SKM-1 treated with dmso at 0.1 percent for 144 hours (cell line): ENCODE data around the gene EGR1.

ENCODE experiments used
- DNase-seq: peaks from one replicate; lab custom pipeline; 2025; ENCODE audit not compliant: unreplicated experiment; lab: John Stamatoyannopoulos, UW

EGR1 gene

DNA sequence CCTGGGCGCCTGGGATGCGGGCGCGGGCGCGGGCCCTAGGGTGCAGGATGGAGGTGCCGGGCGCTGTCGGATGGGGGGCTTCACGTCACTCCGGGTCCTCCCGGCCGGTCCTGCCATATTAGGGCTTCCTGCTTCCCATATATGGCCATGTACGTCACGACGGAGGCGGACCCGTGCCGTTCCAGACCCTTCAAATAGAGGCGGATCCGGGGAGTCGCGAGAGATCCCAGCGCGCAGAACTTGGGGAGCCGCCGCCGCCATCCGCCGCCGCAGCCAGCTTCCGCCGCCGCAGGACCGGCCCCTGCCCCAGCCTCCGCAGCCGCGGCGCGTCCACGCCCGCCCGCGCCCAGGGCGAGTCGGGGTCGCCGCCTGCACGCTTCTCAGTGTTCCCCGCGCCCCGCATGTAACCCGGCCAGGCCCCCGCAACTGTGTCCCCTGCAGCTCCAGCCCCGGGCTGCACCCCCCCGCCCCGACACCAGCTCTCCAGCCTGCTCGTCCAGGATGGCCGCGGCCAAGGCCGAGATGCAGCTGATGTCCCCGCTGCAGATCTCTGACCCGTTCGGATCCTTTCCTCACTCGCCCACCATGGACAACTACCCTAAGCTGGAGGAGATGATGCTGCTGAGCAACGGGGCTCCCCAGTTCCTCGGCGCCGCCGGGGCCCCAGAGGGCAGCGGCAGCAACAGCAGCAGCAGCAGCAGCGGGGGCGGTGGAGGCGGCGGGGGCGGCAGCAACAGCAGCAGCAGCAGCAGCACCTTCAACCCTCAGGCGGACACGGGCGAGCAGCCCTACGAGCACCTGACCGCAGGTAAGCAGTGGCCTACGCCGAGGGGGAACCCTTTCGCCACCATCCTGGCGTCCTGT is at the start of gene EGR1:
EGR1 (plus strand) TSS at position 219 of the 864 bp plus-strand sequence; CDS start at position 502, 283 bp downstream.
- peak; percentile 89 for DNase-seq

DNA sequence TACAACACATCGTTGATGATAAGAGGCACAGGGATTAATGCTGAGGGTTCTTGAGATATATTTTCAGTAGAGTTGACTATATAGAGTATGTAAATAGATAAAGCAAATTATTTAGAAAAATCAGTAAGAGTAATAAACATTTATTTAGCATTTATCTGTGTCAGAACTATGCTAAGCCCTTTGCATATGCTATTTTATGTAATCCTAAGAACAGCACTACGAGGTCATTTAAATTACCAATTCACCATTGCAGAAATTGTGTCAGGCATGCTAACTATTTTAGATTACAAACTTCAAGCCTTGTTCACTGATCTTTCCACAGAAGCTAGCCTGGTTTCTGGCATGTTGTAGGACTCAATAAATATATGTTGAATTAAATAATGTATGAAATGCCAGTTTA is 46.8 kb upstream of the EGR1 start:
- no peak for DNase-seq

DNA sequence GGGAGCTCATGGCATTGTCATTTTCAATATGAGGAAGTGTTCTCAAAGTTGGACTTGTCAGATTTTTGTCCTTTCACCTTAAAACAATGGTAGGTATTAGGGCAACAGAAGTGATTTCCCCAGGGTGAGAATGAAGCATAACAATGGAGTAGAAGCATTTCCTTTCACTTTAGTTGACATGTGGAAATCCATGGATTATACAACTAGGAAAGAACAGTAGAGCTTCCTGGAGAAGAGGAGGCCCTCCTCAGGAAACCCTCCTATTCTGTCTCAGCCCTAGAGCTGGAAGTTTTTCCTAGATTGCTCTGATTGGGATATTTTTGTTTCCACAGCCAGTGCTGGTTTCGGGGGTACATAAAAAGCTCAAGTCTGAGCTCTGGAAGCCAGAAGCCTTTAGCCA is 40.2 kb upstream of the EGR1 start:
- no peak for DNase-seq

DNA sequence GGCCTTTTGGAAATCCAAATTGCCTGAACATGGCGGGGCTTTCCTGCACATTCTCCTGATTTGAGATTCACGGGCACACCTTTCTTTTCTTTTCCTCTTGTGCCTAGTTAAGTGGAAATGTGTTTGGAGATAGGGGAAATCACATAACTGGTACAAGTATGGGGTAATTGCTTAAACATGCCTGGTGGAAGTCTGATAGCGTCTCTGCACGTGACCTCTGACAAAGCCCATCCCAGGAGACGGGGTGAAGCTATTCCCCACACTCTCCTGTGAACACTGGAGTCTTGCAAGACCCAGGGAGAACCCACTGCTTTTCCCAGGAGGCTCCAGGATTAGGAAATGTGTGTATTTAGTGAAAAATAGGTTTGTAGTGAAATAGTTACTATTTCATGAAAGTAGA is 29.3 kb upstream of the EGR1 start:
- DNase-seq, result no peak

DNA sequence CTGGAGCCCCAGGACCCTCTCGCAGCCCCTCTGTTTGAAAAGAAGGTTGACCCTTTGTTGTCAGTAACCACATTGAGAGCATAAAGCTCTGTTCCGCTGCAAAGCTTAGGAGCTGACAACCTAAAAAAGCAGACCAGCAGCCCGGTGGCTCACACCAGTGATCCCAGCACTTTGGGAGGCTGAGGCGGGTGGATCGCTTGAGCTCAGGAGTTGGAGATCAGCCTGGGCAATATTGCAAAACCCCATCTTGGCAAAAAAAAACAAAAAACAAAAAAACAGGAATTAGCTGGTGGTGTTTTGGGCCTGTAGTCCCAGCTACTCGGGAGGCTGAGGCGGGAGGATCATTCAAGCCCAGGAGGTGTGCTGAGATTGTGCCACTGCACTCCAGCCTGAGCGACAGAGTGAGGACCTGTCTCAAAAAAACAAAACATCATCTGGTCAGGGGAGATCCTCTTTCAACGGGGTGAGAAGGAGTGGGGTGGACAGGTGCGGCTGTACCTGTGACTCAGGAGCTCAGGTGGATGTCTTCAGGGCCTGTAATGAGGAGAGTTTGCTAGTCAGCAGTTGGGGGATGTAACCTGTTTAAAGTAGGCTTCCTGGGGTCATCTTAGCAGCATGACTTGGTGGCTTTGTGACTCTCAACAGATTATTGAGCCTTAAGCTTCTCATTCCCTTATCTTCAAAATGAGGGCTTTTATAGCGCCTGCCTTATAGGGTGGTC is 27.1 kb upstream of the EGR1 start:
- no peak for DNase-seq

DNA sequence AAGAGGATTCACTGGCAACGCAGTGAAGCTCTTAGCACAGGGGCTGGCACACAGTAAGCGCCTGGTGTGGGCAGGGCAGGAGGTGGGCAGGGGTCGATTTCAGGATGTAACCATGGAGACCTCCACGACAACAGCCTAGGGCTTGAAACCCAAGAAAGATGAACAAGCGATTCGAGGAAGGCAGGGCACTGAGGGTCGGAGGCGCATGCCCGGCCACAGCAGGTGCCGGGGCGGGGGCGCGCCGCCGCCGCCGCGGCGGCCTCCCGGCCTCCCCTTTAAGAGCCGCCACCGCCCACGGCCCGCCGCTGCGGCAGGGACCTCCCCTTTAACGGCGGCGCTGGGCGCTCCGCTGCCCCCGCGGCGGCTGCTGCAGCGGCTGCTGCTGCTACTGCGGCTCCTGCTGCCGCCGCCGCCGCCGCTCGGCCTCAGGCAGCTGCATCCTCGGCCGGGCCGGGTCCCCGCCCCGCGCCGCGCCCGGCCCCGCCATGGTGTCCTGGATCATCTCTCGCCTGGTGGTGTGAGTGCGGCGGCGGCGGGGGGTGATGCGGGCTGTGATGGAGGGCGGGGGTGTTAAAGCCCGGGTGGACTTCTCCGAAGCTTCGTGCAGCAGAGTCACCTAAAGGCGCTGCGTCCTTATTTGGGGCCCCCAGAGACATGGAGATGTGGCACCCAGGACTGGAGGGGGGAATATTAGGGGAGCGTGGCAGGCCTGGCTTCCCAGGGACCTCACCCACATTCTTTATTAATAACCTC is 26.4 kb upstream of the EGR1 start, which contains the start of gene REEP2:
REEP2 (plus strand) TSS at position 334 of the 753 bp plus-strand sequence; CDS start at position 486, 152 bp downstream.
- DNase-seq, result no peak

DNA sequence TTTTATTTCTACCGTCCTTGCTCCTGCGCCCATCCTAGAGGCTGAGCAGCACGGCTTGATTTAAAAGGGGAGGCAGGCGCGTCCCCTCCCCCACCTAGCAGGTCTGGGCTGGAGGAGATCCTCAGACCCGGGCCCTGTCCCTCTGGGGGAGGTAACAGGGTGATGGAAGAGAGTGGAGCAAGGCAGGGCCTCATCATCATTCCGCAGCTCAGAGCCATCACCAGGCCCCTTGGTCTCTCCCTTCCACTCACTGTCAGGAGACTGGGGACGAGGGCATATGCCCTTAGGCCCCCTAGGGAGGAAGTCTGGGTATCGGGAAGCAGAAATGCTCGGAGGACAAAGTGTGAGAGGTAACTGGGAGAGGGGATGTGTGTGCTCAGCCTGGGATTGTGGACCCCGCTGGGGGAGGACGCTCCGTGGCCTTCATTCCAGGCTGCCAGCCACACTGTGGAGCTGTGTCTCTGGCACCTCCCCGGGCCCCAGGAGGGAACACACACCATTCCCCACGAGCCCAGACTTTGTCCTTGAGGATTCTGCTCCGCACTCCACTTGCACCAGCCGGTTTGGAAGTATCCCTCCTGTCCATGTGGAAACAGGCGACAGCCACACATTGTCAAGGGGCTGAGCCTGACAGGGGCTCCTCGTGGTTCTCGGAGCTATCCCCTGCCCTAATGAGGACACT is 25.7 kb upstream of the EGR1 start:
- DNase-seq, result no peak

DNA sequence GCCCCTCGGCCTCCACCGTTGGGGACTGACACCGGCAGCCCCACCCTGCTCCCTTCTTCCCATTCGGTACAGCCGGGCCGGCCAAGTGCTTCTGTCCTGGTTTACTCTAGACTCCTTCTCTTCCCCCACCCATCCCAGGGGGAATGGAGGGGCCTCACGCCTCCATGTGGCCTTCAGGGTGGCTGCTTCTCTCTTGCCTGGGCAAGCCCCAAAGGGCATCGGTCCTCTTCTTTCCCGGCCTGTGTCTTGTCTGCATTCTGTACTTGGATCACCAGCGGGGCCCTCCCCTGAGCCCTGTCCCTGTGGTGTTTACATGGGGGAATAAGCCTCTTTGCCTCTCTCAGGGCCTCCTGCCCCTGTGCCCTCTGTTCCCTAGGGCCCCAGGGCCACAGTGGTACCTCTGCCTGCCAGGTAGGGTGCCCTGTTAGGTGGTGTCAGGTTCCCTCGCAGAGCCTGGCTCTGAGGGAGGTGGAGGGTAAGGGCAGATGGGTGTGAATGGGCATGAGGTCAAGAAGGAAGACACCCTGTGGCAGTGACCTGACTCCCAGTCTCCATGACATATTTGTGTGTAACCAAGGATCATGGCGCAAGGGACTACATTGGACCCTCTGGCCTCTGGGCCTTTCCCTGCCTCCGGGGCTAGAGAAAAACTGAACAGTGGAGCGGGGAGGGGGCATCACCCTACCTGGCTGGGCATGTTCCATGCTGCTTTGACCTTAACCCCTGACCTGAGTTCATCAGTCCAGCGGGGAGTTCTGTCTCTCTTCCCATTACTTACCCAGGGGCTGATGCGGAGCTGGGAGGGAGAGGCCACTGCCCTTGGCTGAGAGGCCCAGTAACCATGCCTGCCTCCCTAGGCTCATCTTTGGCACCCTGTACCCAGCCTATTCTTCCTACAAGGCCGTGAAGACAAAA is 24.9 kb upstream of the EGR1 start:
- no peak for DNase-seq

DNA sequence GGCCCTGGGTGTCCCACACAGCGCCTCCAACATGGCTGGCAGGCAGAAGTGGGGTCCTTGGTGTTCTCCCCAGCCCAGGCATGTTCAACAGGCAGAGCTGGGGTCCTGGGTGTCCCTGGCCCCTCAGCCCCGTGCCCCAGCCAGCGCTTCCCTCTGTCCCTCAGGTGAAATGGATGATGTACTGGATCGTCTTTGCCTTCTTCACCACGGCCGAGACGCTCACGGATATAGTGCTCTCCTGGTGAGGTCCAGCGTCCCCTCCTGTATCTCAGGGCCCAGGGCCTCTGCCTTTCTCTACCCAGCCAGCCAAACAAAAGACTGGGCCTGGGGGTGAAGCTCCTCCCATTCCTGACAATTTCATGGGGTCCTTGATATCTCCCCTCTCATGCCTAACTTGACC is 24.1 kb upstream of the EGR1 start:
- no peak for DNase-seq

DNA sequence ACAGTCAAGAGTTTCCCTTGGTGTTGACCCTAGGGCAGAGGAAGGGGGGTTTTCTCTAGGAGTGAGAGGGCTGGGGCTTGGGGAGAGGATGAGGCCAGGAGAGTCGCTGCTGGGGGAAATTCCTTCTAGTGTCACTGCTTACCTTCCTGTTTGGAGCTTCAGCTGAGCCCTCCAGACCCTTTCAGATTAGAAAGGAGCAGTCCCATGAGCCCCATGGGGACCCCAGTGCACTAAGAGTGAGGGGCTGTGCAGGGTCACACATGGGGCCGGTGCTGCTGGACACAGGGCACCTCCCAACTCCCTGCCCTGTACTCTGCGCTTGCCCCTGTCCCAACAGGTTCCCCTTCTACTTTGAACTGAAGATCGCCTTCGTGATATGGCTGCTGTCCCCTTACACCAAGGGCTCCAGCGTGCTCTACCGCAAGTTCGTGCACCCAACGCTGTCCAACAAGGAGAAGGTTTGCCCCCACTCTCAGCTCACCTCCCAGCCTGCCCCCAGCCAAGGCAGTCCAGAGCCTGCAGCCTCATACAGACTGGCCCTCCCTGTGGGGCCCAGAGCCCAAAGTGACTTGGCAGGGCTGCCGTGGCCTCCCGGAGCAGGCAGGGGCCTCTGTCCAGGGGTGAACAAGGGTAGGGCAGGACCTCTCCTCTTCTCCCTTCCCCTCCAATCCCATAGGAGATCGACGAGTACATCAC is 21.1 kb upstream of the EGR1 start:
- no peak for DNase-seq

DNA sequence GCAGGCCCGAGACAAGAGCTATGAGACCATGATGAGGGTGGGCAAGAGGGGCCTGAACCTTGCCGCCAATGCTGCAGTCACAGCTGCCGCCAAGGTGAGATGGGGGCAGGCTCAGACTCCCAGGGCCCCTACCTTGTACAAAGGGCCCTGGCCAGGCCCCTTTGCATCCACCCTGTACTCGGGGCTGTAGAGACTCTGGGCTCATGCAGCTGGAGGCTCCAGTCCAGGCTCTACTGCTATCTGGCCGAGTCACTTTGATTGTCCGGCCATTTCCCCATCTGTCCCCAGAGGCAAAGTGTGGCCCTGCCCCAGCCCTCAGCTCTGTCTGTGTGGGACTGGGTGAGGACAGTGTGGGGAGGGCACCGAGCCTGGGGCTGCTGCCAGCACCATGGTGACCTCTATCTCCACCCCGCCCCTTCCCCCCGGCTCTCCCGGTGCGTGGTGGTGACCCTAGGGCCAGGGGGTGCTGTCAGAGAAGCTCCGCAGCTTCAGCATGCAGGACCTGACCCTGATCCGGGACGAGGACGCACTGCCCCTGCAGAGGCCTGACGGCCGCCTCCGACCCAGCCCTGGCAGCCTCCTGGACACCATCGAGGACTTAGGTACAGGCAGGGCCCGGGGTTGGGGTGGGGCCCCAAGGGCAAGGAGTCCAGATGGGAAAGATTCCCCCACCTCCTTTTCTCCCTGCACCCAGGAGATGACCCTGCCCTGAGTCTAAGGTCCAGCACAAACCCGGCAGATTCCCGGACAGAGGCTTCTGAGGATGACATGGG is 20.3 kb upstream of the EGR1 start:
- DNase-seq, result no peak

DNA sequence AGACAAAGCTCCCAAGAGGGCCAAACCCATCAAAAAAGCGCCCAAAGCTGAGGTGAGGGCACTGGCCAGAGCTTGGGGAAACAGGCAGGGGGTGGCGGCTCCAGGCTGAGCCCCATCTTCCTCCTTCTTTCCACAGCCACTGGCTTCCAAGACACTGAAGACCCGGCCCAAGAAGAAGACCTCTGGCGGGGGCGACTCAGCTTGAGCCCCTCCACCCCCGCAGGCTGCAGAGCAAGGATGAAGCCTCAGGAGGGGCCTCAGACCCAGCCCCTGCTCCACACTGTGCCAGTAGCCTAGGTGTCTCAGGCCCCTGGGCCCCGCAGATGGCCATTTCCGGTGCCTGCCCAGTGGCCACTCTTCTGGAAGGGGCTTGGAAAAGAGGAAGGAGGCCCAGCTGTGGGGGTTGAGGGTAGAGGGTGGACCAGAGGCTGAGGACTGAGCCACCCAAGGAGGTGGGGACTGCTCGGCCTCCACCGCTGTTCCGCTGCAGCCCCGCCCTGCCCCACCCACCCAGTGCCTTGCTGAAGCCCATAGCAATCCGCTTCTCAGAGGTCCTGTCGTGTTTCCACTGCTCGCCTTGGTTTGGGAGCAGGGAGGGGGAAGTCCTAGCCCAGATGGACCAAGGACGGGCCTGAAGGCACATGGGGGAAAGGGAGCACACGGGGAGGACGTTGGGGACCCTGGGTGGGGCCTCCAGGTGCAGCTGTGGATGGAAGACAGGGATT is 19.6 kb upstream of the EGR1 start:
- DNase-seq, result no peak

DNA sequence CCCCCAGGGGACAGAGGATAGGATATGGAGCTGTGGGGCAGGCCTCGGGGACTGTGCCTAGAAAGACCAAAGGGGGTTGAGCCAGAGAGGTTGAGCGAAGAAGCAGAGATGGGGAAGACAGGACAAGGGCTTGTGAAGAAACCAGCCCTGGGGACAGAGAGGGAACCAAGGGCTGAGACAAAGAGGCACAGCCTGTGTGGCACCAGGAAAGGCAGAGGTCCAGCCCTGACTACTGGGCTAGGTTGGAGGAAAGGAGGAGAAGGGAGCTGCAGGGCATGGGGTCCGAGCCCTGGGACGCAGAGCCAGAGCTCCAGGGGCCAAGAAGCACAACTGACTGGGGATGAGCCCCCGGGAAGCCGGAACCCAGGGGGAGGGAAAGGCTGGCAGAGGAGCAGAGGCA is 17.2 kb upstream of the EGR1 start:
- DNase-seq, result no peak

DNA sequence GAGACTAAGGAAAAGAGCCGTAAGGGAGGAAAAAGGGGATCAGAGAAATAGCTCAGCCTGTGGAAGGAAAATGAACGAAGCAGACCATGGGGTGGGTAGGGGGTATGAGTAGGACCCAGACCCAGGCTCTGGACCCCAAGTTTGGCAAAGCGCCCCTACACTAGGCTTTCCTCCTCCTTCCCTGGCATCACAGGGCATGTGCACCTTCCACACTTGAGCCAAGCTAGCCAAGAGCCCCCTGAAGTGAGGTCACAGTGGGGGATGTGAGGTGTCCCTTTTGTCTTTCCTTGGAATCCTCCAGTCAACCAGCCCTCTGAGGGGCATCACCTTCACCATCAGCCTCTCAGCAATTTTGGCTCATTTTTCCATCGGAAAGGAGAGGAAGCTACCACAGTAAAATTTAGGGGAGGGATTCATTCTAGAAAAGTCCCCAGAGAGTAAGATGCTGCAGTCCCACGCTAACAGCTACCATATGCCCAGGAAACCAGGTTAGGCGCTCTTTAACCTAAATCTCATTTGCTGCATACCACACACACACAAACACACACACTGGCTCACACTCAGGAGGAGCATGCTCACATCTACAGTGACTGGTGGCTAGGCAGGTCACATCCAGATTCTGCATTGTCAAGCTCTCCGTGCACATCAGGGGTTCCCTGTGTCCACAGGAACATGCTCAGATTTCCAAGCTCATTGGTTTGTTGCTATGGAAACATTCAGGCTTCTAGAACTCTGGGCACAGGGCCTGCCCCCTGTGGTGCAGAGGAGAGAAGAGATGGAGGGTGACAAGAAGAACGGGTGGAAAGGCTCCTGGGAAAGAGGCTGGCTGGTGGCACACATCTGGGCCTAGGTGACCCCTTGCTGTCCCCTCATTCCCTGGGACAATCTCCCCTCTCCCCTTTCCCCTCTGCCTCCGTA is 16.5 kb upstream of the EGR1 start:
- no peak for DNase-seq

DNA sequence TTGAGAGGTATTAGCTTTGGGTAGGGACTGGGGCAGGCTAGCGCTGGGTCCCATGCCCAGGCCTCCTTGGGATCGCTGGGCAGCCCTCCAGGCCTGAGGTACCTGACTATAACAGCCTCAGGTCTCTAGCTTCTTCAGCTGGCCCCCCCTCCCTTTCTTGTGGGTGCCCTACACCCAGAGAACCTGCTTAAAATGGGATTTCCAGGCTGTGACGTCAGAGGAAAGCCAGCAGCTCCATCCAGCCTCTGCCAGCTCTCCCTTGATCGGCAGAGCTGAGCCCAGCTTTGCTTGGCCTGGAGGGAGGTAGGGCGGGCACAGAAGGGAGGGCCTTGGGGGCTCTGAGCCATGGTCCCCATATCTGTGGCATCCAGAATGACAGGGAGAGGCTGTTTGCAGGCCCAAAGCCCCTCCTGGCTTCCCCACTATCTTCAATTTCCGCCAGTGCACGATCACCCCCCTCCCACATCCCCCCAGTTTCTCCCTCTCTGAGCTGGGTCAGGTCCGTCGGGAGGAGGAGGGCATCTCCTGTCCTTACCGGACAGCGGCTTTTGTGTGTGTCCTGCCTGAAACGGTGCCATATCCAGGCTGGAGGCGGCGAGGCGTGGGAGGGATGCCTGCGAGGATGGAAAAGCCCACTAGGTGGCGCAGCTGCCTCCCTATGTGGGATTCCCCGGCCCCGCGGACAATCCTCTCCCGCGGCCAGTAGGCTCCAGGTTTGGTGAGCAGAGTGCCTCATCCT is 15.6 kb upstream of the EGR1 start:
- DNase-seq, result peak; percentile 86

DNA sequence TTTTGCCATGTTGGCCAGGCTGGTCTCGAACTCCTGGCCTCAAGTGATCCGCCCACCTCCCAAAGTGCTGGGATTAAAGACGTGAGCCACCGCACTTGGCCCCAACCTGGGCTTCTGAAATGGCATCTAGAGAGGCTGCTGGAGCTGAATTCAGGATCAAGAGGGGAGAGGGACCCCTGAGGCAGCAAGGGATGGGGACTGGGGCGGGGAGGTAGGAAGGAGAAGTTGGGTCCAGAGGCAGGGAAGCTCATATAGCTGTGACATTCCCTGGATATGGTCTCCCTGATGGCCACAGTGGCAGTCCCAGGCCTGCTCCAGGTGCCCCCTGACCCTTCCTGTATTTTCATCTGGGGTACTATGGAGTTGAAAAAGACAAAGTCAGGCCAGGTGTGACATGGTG is 14.3 kb upstream of the EGR1 start:
- DNase-seq, result no peak
